ENCODE data around the gene DAAM2. TPM values are rescaled to one million over a fixed set of nuclear protein-coding genes. Genes with fewer than 3 reads are reported as not detected.

DAAM2 gene
- total and polyA plus RNA-seq, 2 of the 8 experiments (the other 6 are each of a cell fraction or from before 2014, with no cell fraction given): 1.5 to 2.9 TPM

DNA sequence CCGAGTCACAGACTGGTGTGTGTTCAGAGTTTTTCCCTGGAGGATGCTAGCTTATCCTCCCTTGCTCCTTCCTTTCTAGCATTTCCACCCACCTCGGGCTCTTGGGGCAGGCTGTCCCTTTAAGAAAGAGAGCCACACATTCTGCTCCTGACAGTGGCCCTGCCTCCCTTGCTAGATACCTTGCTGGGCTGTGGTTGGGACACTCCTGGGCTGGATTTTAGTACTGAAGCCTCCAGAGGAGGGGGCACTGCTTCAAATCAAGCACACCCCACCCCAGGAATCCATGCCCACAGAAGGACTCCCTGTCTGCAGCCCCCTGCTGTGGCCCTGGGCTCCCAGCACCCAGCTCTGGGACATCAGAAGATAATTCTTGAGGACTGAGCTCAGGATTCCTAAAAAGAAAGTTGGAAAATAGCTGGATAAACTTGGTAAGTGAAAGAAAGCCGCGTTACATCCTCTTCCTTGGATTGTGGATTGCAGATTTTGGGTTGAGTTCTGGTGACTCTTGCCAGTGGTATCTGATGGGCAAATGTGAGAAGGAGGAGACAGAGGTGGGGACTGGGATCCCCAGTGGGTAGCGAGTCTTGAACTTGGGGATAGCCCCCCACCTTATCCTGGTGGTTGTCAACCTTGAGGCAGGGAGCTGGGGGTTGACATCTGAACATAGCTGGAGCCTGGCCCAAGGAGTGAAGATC is 29.0 kb downstream of the DAAM2 start (continued):
- TF ChIP-seq KDM5A (IDR thresholded peaks at IDR 0.05; ENCODE audit: low read length) (no peak), KDM4A (IDR thresholded peaks at IDR 0.05; ENCODE audit: low read depth, low read length, severe bottlenecking) (no peak), POLR2AphosphoS5 (IDR thresholded peaks at IDR 0.05; ENCODE audit: low read depth, low read length) (no peak)
